Caco-2 (cell line): ENCODE results near the gene TTBK2. TPM values are rescaled to one million over a fixed set of nuclear protein-coding genes. Genes with fewer than 3 reads are reported as not detected.

Source experiments
- BruUV-seq: library from RNA; stranded (reverse); fragments of 400-500 nt; replicated peaks from 2 replicates; lab custom pipeline; 2021; lab: Mats Ljungman, UMichigan
- CTCF ChIA-PET: fragments of 300-600 bp; sonication (Branson Sonifier 250); formaldehyde crosslinking; loops from one replicate; lab custom pipeline; 2022; ENCODE audit warnings: antibody characterized with exemption; lab: Charles Lee
- POLR2A ChIA-PET: fragments of 300-600 bp; sonication (Branson Sonifier 250); formaldehyde crosslinking; loops from one replicate; lab custom pipeline; 2022; ENCODE audit warnings: antibody characterized with exemption; lab: Charles Lee
- DNase-seq, 2 experiments: peaks; one replicate each; pipeline versions ENCODE4 v3.0.0 to v3.0.0-alpha.2; 2020 to 2022
- H3K27me3 ChIP-seq: replicated peaks from 2 replicates; pipeline ENCODE4 v1.6.0; 2011; ENCODE audit warnings: low read length; ENCODE audit not compliant: control insufficient read depth, insufficient read depth
- H3K36me3 ChIP-seq: 2 replicates; pipeline ENCODE4 v1.5.1; 2011; ENCODE audit warnings: low read length; ENCODE audit not compliant: control insufficient read depth, insufficient read depth
- H3K4me1 ChIP-seq: fragments of 250-450 bp; sonication (Bioruptor Pico); 2 replicates; pipeline ENCODE4 v1.5.1; 2020; ENCODE audit warnings: mild to moderate bottlenecking
- H3K4me3 ChIP-seq: 2 replicates; pipeline ENCODE4 v1.5.1; 2011; ENCODE audit warnings: low read depth, mild to moderate bottlenecking, control low read depth, low read length
- H3K9me3 ChIP-seq: fragments of 250-450 bp; sonication (Bioruptor Pico); 2 replicates; pipeline ENCODE4 v1.5.1; 2020; ENCODE audit warnings: mild to moderate bottlenecking, moderate library complexity
- H3K27ac Mint-ChIP-seq: one replicate; pipeline ENCODE4 v1.8.0; 2022; ENCODE audit warnings: mixed read lengths; ENCODE audit not compliant: unreplicated experiment
- H3K27me3 Mint-ChIP-seq: one replicate; pipeline ENCODE4 v1.8.0; 2022; ENCODE audit warnings: mixed read lengths; ENCODE audit not compliant: insufficient read depth, unreplicated experiment
- H3K36me3 Mint-ChIP-seq: one replicate; pipeline ENCODE4 v1.8.0; 2022; ENCODE audit warnings: mild to moderate bottlenecking, mixed read lengths; ENCODE audit not compliant: insufficient read depth, unreplicated experiment
- H3K4me1 Mint-ChIP-seq: one replicate; pipeline ENCODE4 v1.8.0; 2022; ENCODE audit warnings: low read depth, mixed read lengths; ENCODE audit not compliant: unreplicated experiment
- H3K4me3 Mint-ChIP-seq: one replicate; pipeline ENCODE4 v1.8.0; 2022; ENCODE audit warnings: mild to moderate bottlenecking, moderate library complexity, mixed read lengths; ENCODE audit not compliant: unreplicated experiment
- H3K9me3 Mint-ChIP-seq: one replicate; pipeline ENCODE4 v1.8.0; 2022; ENCODE audit warnings: mixed read lengths; ENCODE audit not compliant: unreplicated experiment
- intact Hi-C: fragments of 100-400 bp; cut with micrococcal nuclease; formaldehyde crosslinking; loops from one replicate; pipeline ENCODE4 v1.10.0; 2022; ENCODE audit not compliant: unreplicated experiment
- total RNA-seq: library from RNA; stranded (reverse); gene quantifications from 2 replicates; pipeline ENCODE4 v1.2.3, GENCODE V29; 2022
- TF ChIP-seq, protein P1 (sequence below), 2 experiments: fragments of 200-600 bp in 1 of 2; IDR thresholded peaks; 1 replicate in 1 of 2; 2 replicates in 1 of 2; pipeline versions ENCODE4 v1.5.1 to v1.8.0; 2011 to 2022; ENCODE audit warnings: antibody characterized with exemption in 1 of 2, control low read depth in 1 of 2, inconsistent platforms in 1 of 2, low read depth in 1 of 2, low read length in 1 of 2, mild to moderate bottlenecking in 1 of 2, moderate library complexity in 1 of 2; ENCODE audit not compliant: insufficient read depth in 1 of 2, severe bottlenecking in 1 of 2, unreplicated experiment in 1 of 2

Gene TTBK2
- total RNA-seq, 1 experiment from 2014 or later: 10.1 TPM

DNA sequence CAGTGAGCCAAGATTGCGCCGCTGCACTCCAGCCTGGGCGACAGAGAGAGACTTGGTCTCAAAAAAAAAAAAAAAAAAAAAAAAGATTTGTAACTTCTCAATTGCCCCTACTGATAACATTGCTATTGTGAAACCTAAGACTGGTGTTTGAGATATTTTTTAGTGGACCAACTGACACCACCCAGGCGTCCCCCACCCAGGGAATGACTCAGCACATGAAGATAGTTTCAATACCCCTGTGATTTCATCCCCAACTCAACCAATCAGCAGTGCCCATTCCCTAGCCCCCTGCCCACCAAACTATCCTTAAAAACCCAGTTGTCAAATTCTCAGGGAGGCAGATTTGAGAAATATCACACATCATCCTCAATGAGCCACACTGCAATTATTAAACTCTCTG is 76.9 kb downstream of the TTBK2 start:
- no peak for DNase-seq
- H3K36me3 ChIP-seq: no peaks in the 10 kb centered on the region
- intact Hi-C loops: no loop called here
- no peaks in the 10 kb centered on the region for H3K4me1 ChIP-seq
- Mint-ChIP-seq H3K36me3 (peaks cover 4% of the 10 kb centered on the region), H3K9me3 (no peaks in the 10 kb centered on the region), H3K4me1 (no peaks in the 10 kb centered on the region), H3K27me3 (no peaks in the 10 kb centered on the region), H3K27ac (no peak overlapping the region), H3K4me3 (no peak overlapping the region)
- H3K9me3 ChIP-seq: peaks cover 6% of the 10 kb centered on the region
- TF ChIP-seq, protein P1, sequence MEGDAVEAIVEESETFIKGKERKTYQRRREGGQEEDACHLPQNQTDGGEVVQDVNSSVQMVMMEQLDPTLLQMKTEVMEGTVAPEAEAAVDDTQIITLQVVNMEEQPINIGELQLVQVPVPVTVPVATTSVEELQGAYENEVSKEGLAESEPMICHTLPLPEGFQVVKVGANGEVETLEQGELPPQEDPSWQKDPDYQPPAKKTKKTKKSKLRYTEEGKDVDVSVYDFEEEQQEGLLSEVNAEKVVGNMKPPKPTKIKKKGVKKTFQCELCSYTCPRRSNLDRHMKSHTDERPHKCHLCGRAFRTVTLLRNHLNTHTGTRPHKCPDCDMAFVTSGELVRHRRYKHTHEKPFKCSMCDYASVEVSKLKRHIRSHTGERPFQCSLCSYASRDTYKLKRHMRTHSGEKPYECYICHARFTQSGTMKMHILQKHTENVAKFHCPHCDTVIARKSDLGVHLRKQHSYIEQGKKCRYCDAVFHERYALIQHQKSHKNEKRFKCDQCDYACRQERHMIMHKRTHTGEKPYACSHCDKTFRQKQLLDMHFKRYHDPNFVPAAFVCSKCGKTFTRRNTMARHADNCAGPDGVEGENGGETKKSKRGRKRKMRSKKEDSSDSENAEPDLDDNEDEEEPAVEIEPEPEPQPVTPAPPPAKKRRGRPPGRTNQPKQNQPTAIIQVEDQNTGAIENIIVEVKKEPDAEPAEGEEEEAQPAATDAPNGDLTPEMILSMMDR (IDR thresholded peaks at IDR 0.05; ENCODE audit: insufficient read depth in 1 of 2, low read depth in 1 of 2, low read length in 1 of 2, severe bottlenecking in 1 of 2, unreplicated experiment in 1 of 2): no peak
- POLR2A ChIA-PET: no interaction called here
- H3K4me3 ChIP-seq: no peak overlapping the region
- H3K27me3 ChIP-seq: no peaks in the 10 kb centered on the region
- CTCF ChIA-PET: no interaction called here
- no TSS peak for BruUV-seq

DNA sequence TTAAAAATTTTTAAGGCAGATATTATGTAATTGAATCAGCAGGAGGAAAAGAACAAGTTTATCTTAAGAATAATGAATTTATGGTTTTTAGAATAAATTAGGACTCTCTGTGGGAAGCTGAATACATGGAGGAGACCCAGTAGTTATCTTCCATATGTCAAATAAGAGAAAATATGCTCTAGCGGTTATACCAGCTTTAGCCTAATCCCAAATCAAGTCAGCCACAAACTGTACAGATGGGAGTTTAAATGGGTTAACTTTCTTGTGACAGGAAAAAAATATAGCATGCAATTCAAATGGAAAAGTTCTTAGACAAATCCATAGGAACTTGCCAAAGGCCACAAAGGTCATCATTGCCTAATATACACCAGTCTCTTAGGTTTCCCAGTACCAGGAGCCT is 84.3 kb downstream of the TTBK2 start:
- CTCF ChIA-PET: no interaction called here
- no peaks in the 10 kb centered on the region for H3K27me3 ChIP-seq
- TF ChIP-seq, protein P1 (IDR thresholded peaks at IDR 0.05; ENCODE audit: insufficient read depth in 1 of 2, low read depth in 1 of 2, low read length in 1 of 2, severe bottlenecking in 1 of 2, unreplicated experiment in 1 of 2): no peak
- Mint-ChIP-seq H3K4me1 (no peaks in the 10 kb centered on the region), H3K27me3 (no peaks in the 10 kb centered on the region), H3K9me3 (no peaks in the 10 kb centered on the region), H3K4me3 (no peak overlapping the region), H3K27ac (no peak overlapping the region), H3K36me3 (peaks cover 4% of the 10 kb centered on the region)
- no TSS peak for BruUV-seq
- POLR2A ChIA-PET: no interaction called here
- H3K9me3 ChIP-seq: no peaks in the 10 kb centered on the region
- H3K4me3 ChIP-seq: no peak overlapping the region
- no peak for DNase-seq
- no peaks in the 10 kb centered on the region for H3K4me1 ChIP-seq
- no peaks in the 10 kb centered on the region for H3K36me3 ChIP-seq
- intact Hi-C loops: no loop called here

DNA sequence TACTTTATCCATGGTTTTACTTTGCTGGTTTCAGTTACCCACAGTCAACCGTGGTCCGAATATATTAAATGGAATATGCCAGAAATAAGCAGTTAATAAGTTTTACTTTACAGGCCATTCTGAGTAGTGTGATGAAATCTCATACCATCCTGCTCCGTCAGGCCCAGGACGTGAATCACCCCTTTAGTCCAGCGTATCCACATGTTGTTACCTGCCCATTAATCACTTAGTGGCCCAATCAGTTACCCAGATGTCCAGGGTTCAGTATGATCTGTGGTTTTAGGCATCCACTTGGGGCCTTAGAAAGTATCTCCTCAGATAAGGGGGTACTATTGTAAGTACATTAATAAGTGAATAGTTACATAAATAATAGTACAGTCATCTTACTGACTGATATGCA is 88.0 kb downstream of the TTBK2 start:
- BruUV-seq: no TSS peak
- H3K27me3 Mint-ChIP-seq: no peaks in the 10 kb centered on the region
- Histone ChIP-seq H3K4me3 (no peak overlapping the region), H3K4me1 (no peaks in the 10 kb centered on the region), H3K36me3 (no peaks in the 10 kb centered on the region), H3K9me3 (no peaks in the 10 kb centered on the region), H3K27me3 (no peaks in the 10 kb centered on the region)
- TF ChIP-seq, protein P1 (IDR thresholded peaks at IDR 0.05; ENCODE audit: insufficient read depth in 1 of 2, low read depth in 1 of 2, low read length in 1 of 2, severe bottlenecking in 1 of 2, unreplicated experiment in 1 of 2): no peak
- H3K9me3 Mint-ChIP-seq: no peaks in the 10 kb centered on the region
- CTCF ChIA-PET: no interaction called here
- H3K36me3 Mint-ChIP-seq: no peaks in the 10 kb centered on the region
- no peak overlapping the region for H3K4me3 Mint-ChIP-seq
- POLR2A ChIA-PET: no interaction called here
- DNase-seq: peak in 1 of 2 experiments; percentile 48
- intact Hi-C loops: no loop called here
- peak overlapping the region; percentile 63 for H3K27ac Mint-ChIP-seq
- H3K4me1 Mint-ChIP-seq: no peaks in the 10 kb centered on the region
